ENCODE results near the gene TOM1L2. TPM values are rescaled to one million over a fixed set of nuclear protein-coding genes. Genes with fewer than 3 reads are reported as not detected.

Gene TOM1L2
- total and polyA plus RNA-seq, 2 experiments from 2014 or later: 25.5 to 31.0 TPM

- no peaks in the 10 kb centered on the region for H3K27me3 ChIP-seq (replicated peaks; ENCODE audit: insufficient read depth)
- WGBS, 2 experiments (ENCODE audit: low coverage in 1 of 2, low lambda C conversion rate in 2 of 2, missing lambda C conversion rate in 2 of 2): 77 to 80% methylated on average over 2 of the region's 2 CpGs
These were observed 74.8 kb downstream of the TOM1L2 start for GRCh38 chr17:17897442-17897841.

GRCh38 chr17:17896746-17897145 is 75.5 kb downstream of the TOM1L2 start:
- H3K9me3 ChIP-seq (ENCODE audit: low read depth): no peaks in the 10 kb centered on the region
- no peak overlapping the region for H3K27ac ChIP-seq
- H3K9me2 ChIP-seq (ENCODE audit: insufficient read depth): 0 out of 2 replicates have a peak, but pooled peaks cover 4% of the 10 kb centered on the region
- TF ChIP-seq EZH2 (IDR thresholded peaks at IDR 0.05; ENCODE audit: insufficient read depth, poor library complexity, severe bottlenecking): no peak
- TF ChIP-seq EZH2phosphoT487 (IDR thresholded peaks at IDR 0.05; ENCODE audit: insufficient read depth, low read depth): no peak
- H4K20me1 ChIP-seq (ENCODE audit: insufficient read depth): no peaks in the 10 kb centered on the region
- no peak overlapping the region for H3K4me2 ChIP-seq (ENCODE audit: unreplicated experiment)
- H3F3A ChIP-seq (ENCODE audit: insufficient read depth): peaks cover 29% of the 10 kb centered on the region
- WGBS, 2 experiments (ENCODE audit: low coverage in 1 of 2, low lambda C conversion rate in 2 of 2, missing lambda C conversion rate in 2 of 2): 95 to 96% methylated on average over 8 of the region's 8 CpGs
- DNase-seq: no peak
- no peaks in the 10 kb centered on the region for H3K27me3 ChIP-seq (replicated peaks; ENCODE audit: insufficient read depth)
- H3K4me3 ChIP-seq: no peak overlapping the region
- in situ Hi-C loops (cut with MboI): loop anchor here (10.0 kb wide), 1 partner anchor 128 kb away; no protein-coding TSS in a partner anchor
- H3K79me2 ChIP-seq (ENCODE audit: insufficient read depth): no peaks in the 10 kb centered on the region; the same call in 1 of the 2 replicates
- no peak overlapping the region for H2AFZ ChIP-seq
- H3K4me1 ChIP-seq (ENCODE audit: insufficient read depth): peaks cover 19% of the 10 kb centered on the region
- H3K36me3 ChIP-seq (ENCODE audit: low read depth): no peaks in the 10 kb centered on the region; the same call in 1 of the 2 replicates
- no peak overlapping the region for H3K9ac ChIP-seq

More at GRCh38 chr17:17897442-17897841, 74.8 kb downstream of the TOM1L2 start:
- DNase-seq: no peak
- Histone ChIP-seq H3K4me1 (ENCODE audit: insufficient read depth) (peaks cover 19% of the 10 kb centered on the region), H3K27ac (no peak overlapping the region), H3K4me3 (no peak overlapping the region), H3K79me2 (ENCODE audit: insufficient read depth) (no peaks in the 10 kb centered on the region; the same call in 1 of the 2 replicates), H3K36me3 (ENCODE audit: low read depth) (no peaks in the 10 kb centered on the region; the same call in 1 of the 2 replicates), H4K20me1 (ENCODE audit: insufficient read depth) (no peaks in the 10 kb centered on the region), H2AFZ (no peak overlapping the region), H3F3A (ENCODE audit: insufficient read depth) (peaks cover 31% of the 10 kb centered on the region), H3K9ac (no peak overlapping the region), H3K9me2 (ENCODE audit: insufficient read depth) (0 out of 2 replicates have a peak, but pooled peaks cover 4% of the 10 kb centered on the region), H3K9me3 (ENCODE audit: low read depth) (no peaks in the 10 kb centered on the region), H3K4me2 (ENCODE audit: unreplicated experiment) (no peak overlapping the region)
- in situ Hi-C loops (cut with MboI): loop anchor here (10.0 kb wide), 1 partner anchor 127 kb away; no protein-coding TSS in a partner anchor
- TF ChIP-seq EZH2 (IDR thresholded peaks at IDR 0.05; ENCODE audit: insufficient read depth, poor library complexity, severe bottlenecking): no peak
- TF ChIP-seq EZH2phosphoT487 (IDR thresholded peaks at IDR 0.05; ENCODE audit: insufficient read depth, low read depth): no peak

GRCh38 chr17:17893801-17894644 is 78.2 kb downstream of the TOM1L2 start:
- Histone ChIP-seq H3K4me1 (ENCODE audit: insufficient read depth) (no peaks in the 10 kb centered on the region), H3K4me3 (no peak overlapping the region), H3F3A (ENCODE audit: insufficient read depth) (peaks cover 3% of the 10 kb centered on the region), H3K9me2 (ENCODE audit: insufficient read depth) (0 out of 2 replicates have a peak, but pooled peaks cover 4% of the 10 kb centered on the region), H3K9me3 (ENCODE audit: low read depth) (no peaks in the 10 kb centered on the region), H4K20me1 (ENCODE audit: insufficient read depth) (no peaks in the 10 kb centered on the region), H3K79me2 (ENCODE audit: insufficient read depth) (no peaks in the 10 kb centered on the region; the same call in 1 of the 2 replicates), H3K4me2 (ENCODE audit: unreplicated experiment) (no peak overlapping the region), H3K36me3 (ENCODE audit: low read depth) (no peaks in the 10 kb centered on the region; the same call in 1 of the 2 replicates), H3K27ac (no peak overlapping the region), H2AFZ (no peak overlapping the region), H3K27me3 (replicated peaks; ENCODE audit: insufficient read depth) (no peaks in the 10 kb centered on the region), H3K9ac (no peak overlapping the region)
- WGBS, 2 experiments (ENCODE audit: low coverage in 1 of 2, low lambda C conversion rate in 2 of 2, missing lambda C conversion rate in 2 of 2): 95 to 98% methylated on average over 7 of the region's 7 CpGs
- no peak for DNase-seq
- in situ Hi-C loops (cut with MboI): loop anchor here (10.0 kb wide), 1 partner anchor 131 kb away; no protein-coding TSS in a partner anchor
- TF ChIP-seq EZH2 (IDR thresholded peaks at IDR 0.05; ENCODE audit: insufficient read depth, poor library complexity, severe bottlenecking) (no peak), EZH2phosphoT487 (IDR thresholded peaks at IDR 0.05; ENCODE audit: insufficient read depth, low read depth) (no peak)

- no peaks in the 10 kb centered on the region for H3F3A ChIP-seq (ENCODE audit: insufficient read depth)
- no peaks in the 10 kb centered on the region; the same call in 1 of the 2 replicates for H3K36me3 ChIP-seq (ENCODE audit: low read depth)
- H3K4me2 ChIP-seq (ENCODE audit: unreplicated experiment): no peak overlapping the region
- no peaks in the 10 kb centered on the region for H3K9me3 ChIP-seq (ENCODE audit: low read depth)
- 67% methylated on average over 2 of the region's 2 CpGs for WGBS, 2 experiments (ENCODE audit: low coverage in 1 of 2, low lambda C conversion rate in 2 of 2, missing lambda C conversion rate in 2 of 2)
- TF ChIP-seq EZH2 (IDR thresholded peaks at IDR 0.05; ENCODE audit: insufficient read depth, poor library complexity, severe bottlenecking) (no peak), EZH2phosphoT487 (IDR thresholded peaks at IDR 0.05; ENCODE audit: insufficient read depth, low read depth) (no peak)
- H3K27me3 ChIP-seq (replicated peaks; ENCODE audit: insufficient read depth): no peaks in the 10 kb centered on the region
- in situ Hi-C loops (cut with MboI): loop anchor here (10.0 kb wide), 1 partner anchor 132 kb away; no protein-coding TSS in a partner anchor
- H3K9ac ChIP-seq: no peak overlapping the region
- no peaks in the 10 kb centered on the region for H3K4me1 ChIP-seq (ENCODE audit: insufficient read depth)
- no peak overlapping the region for H2AFZ ChIP-seq
- no peak overlapping the region for H3K4me3 ChIP-seq
- H3K27ac ChIP-seq: no peak overlapping the region
- H3K9me2 ChIP-seq (ENCODE audit: insufficient read depth): no peaks in the 10 kb centered on the region
- no peaks in the 10 kb centered on the region for H4K20me1 ChIP-seq (ENCODE audit: insufficient read depth)
- H3K79me2 ChIP-seq (ENCODE audit: insufficient read depth): no peaks in the 10 kb centered on the region
- no peak for DNase-seq
These were observed 79.5 kb downstream of the TOM1L2 start for GRCh38 chr17:17892731-17893130.
